Endothelial cell of umbilical vein (primary cell): ENCODE measurements around the gene RAC2.

Source experiments
- CTCF ChIP-seq, 2 donors: IDR thresholded peaks; 1 replicate in 1 of 2; 2 replicates in 1 of 2; pipeline ENCODE4 v1.5.1; 2011; ENCODE audit warnings: low read length in 2 of 2, mild to moderate bottlenecking in 2 of 2, moderate library complexity in 2 of 2, control low read depth in 1 of 2, inconsistent platforms in 1 of 2, low read depth in 1 of 2; ENCODE audit not compliant: insufficient read depth in 1 of 2; ENCODE audit errors: extremely low read depth in 1 of 2
- POLR2A ChIP-seq: IDR thresholded peaks from 2 replicates; pipeline ENCODE4 v1.6.1; 2012; ENCODE audit warnings: low read depth, mild to moderate bottlenecking, control low read depth, low read length

- no peak for TF ChIP-seq POLR2A
- no peak for TF ChIP-seq CTCF (IDR thresholded peaks at IDR 0.05; ENCODE audit: extremely low read depth in 1 of 2, insufficient read depth in 1 of 2, low read depth in 1 of 2, low read length in 2 of 2)
These were observed 46.7 kb upstream of the RAC2 start for GRCh38 chr22:37290737-37291136.
